RWPE1 (cell line): Measurements from ENCODE around the gene RGS5.

Source experiments
- CTCF ChIA-PET: fragments of 350-600 bp; sonication (Branson Sonifier 250); formaldehyde crosslinking; extraction: SDS; loops from one replicate; lab custom pipeline; 2021; lab: Yijun Ruan, JAX
- POLR2A ChIA-PET: fragments of 400-600 bp; formaldehyde crosslinking; extraction: SDS; loops from one replicate; lab custom pipeline; 2020; ENCODE audit warnings: antibody characterized with exemption; ENCODE audit not compliant: low non-redundant PET; lab: Yijun Ruan, JAX
- DNase-seq: peaks from one replicate; pipeline ENCODE4 v3.0.0; 2012; ENCODE audit warnings: low spot score
- H3K27ac ChIP-seq: fragments of 450-650 bp; 2 replicates; pipeline ENCODE4 v1.5.1; 2017
- CTCF ChIP-seq: fragments of 450-650 bp; conservative IDR thresholded peaks from 2 replicates; pipeline ENCODE4 v1.5.1; 2017; ENCODE audit warnings: low read depth, mild to moderate bottlenecking

Gene RGS5

GRCh38 chr1:163093579-163093978 lies 109.1 kb downstream of the RGS5 start:
- CTCF ChIA-PET: no interaction called here
- H3K27ac ChIP-seq: no peak overlapping the region
- no peak for TF ChIP-seq CTCF
- POLR2A ChIA-PET: no interaction called here
- no peak for DNase-seq

- DNase-seq: no peak
- no peak for TF ChIP-seq CTCF
- H3K27ac ChIP-seq: no peak overlapping the region
- CTCF ChIA-PET: no interaction called here
- POLR2A ChIA-PET: no interaction called here
Observed at GRCh38 chr1:163093169-163093568, 109.5 kb downstream of the RGS5 start.
